ENCODE data around the gene LRRC8E. TPM values are rescaled to one million over a fixed set of nuclear protein-coding genes. Genes with fewer than 3 reads are reported as not detected.
A peak's percentile ranks its signal among the peaks of the same experiment; 100 is the strongest.

LRRC8E gene
- total RNA-seq, result not detected

- no peak for DNase-seq
These were observed at the start of gene LRRC8E for GRCh38 chr19:7888145-7888825. TSS of gene LRRC8E (plus strand) at chr19:7888510. CDS start at chr19:7895604, 7,094 bp downstream.

- no peak for DNase-seq
These were observed 48.8 kb upstream of the LRRC8E start for GRCh38 chr19:7839476-7839875.

GRCh38 chr19:7840629-7841028, 47.7 kb upstream of the LRRC8E start:
- no peak for DNase-seq

- no peak for DNase-seq
These were observed 46.3 kb upstream of the LRRC8E start for GRCh38 chr19:7841751-7842660.

- DNase-seq, result no peak
These were observed 45.5 kb upstream of the LRRC8E start for GRCh38 chr19:7842661-7843294.

GRCh38 chr19:7843521-7843920, 44.8 kb upstream of the LRRC8E start:
- no peak for DNase-seq

GRCh38 chr19:7844405-7844804, 43.9 kb upstream of the LRRC8E start:
- DNase-seq, result no peak

- no peak for DNase-seq
These were observed 43.4 kb upstream of the LRRC8E start for GRCh38 chr19:7844951-7845350.

- no peak for DNase-seq
These were observed 42.7 kb upstream of the LRRC8E start for GRCh38 chr19:7845390-7846154.

- DNase-seq, result no peak
These were observed 42.1 kb upstream of the LRRC8E start for GRCh38 chr19:7846155-7846646.

GRCh38 chr19:7847664-7848063, 40.6 kb upstream of the LRRC8E start:
- DNase-seq, result no peak

GRCh38 chr19:7848779-7849457, 39.4 kb upstream of the LRRC8E start:
- peak; percentile 20 for DNase-seq

GRCh38 chr19:7849631-7849999, 38.7 kb upstream of the LRRC8E start:
- no peak for DNase-seq

- peak; percentile 34 for DNase-seq
These were observed 38.1 kb upstream of the LRRC8E start for GRCh38 chr19:7850000-7850813.

- DNase-seq, result no peak
These were observed 37.2 kb upstream of the LRRC8E start for GRCh38 chr19:7850945-7851622.

- peak; percentile 81 for DNase-seq
These were observed 36.4 kb upstream of the LRRC8E start for GRCh38 chr19:7851623-7852500.

- DNase-seq, result peak; percentile 32
These were observed 35.2 kb upstream of the LRRC8E start for GRCh38 chr19:7852851-7853769.

- DNase-seq, result no peak
These were observed 34.6 kb upstream of the LRRC8E start for GRCh38 chr19:7853770-7854128.

All from occipital lobe (tissue), 2 donors.